HEK293 (cell line): ENCODE results near the gene PSMD2.
A peak's percentile ranks its signal among the peaks of the same experiment; 100 is the strongest.

ENCODE experiments used
- CTCF ChIA-PET: fragments of 350-600 bp; formaldehyde crosslinking; extraction: SDS; loops from one replicate; lab custom pipeline; 2021; ENCODE audit warnings: antibody characterized with exemption; lab: Yijun Ruan, JAX
- POLR2A ChIA-PET: fragments of 300-600 bp; formaldehyde crosslinking; extraction: SDS; loops from one replicate; lab custom pipeline; 2020; ENCODE audit warnings: antibody characterized with exemption, inconsistent platforms; lab: Yijun Ruan, JAX
- H3K27ac ChIP-seq: fragments of 200-500 bp; sonication (Bioruptor generic); 2 replicates; pipeline ENCODE4 v1.5.1; 2014; ENCODE audit warnings: low read depth, low read length, control low read depth, inconsistent platforms; ENCODE audit errors: extremely low read depth
- H3K36me3 ChIP-seq, 2 experiments: fragments of 200-500 bp in 1 of 2; sonication (Bioruptor generic) in 1 of 2; 1 replicate in 1 of 2; 2 replicates in 1 of 2; pipeline ENCODE4 v1.5.1; 2014 to 2017; ENCODE audit warnings: inconsistent platforms in 2 of 2, low read length in 2 of 2; ENCODE audit not compliant: control insufficient read depth in 2 of 2, insufficient read depth in 1 of 2
- H3K4me1 ChIP-seq: fragments of 200-500 bp; sonication (Bioruptor generic); 2 replicates; pipeline ENCODE4 v1.5.1; 2014; ENCODE audit warnings: mild to moderate bottlenecking, low read length, inconsistent platforms; ENCODE audit not compliant: control insufficient read depth, insufficient read depth
- H3K4me3 ChIP-seq: 2 replicates; pipeline ENCODE4 v1.5.1; 2011; ENCODE audit warnings: low read depth, mild to moderate bottlenecking, control low read depth, low read length, moderate library complexity
- H3K9me3 ChIP-seq: fragments of 200-500 bp; sonication (Bioruptor generic); 2 replicates; pipeline ENCODE4 v1.5.1; 2014; ENCODE audit warnings: low read depth, low read length, inconsistent platforms; ENCODE audit not compliant: control insufficient read depth, insufficient read depth
- FEZF1 ChIP-seq: fragments of 450-650 bp; formaldehyde crosslinking; IDR thresholded peaks from 2 replicates; pipeline ENCODE4 v1.5.1; 2016; ENCODE audit warnings: missing biosample characterization, missing genetic modification characterization
- GLI4 ChIP-seq: fragments of 450-650 bp; formaldehyde crosslinking; IDR thresholded peaks from 2 replicates; pipeline ENCODE4 v1.5.1; 2016; ENCODE audit warnings: missing biosample characterization, missing genetic modification characterization
- GLIS2 ChIP-seq: fragments of 450-650 bp; formaldehyde crosslinking; IDR thresholded peaks from 2 replicates; pipeline ENCODE4 v1.5.1; 2016; ENCODE audit warnings: missing biosample characterization, missing genetic modification characterization
- HOXC10 ChIP-seq: sonication (generic); formaldehyde crosslinking; IDR thresholded peaks from 2 replicates; pipeline ENCODE4 v1.8.1; 2023; ENCODE audit warnings: mild to moderate bottlenecking, missing genetic modification reagents
- KLF1 ChIP-seq: fragments of 450-650 bp; formaldehyde crosslinking; IDR thresholded peaks from 2 replicates; pipeline ENCODE4 v1.5.1; 2016; ENCODE audit warnings: missing biosample characterization, missing genetic modification characterization
- KLF9 ChIP-seq: fragments of 450-650 bp; formaldehyde crosslinking; IDR thresholded peaks from 2 replicates; pipeline ENCODE4 v1.5.1; 2016; ENCODE audit warnings: missing biosample characterization, missing genetic modification characterization, low read depth
- MYNN ChIP-seq: fragments of 450-650 bp; formaldehyde crosslinking; IDR thresholded peaks from 2 replicates; pipeline ENCODE4 v1.5.1; 2016; ENCODE audit warnings: missing biosample characterization, missing genetic modification characterization, borderline replicate concordance
- RBAK ChIP-seq: fragments of 450-650 bp; formaldehyde crosslinking; IDR thresholded peaks from 2 replicates; pipeline ENCODE4 v1.5.1; 2016; ENCODE audit warnings: missing biosample characterization, missing genetic modification characterization
- SCRT2 ChIP-seq: fragments of 450-650 bp; formaldehyde crosslinking; IDR thresholded peaks from 2 replicates; pipeline ENCODE4 v1.5.1; 2016; ENCODE audit warnings: missing biosample characterization, missing genetic modification characterization
- ZNF214 ChIP-seq: fragments of 450-650 bp; formaldehyde crosslinking; IDR thresholded peaks from 2 replicates; pipeline ENCODE4 v1.5.1; 2017; ENCODE audit warnings: missing biosample characterization, mild to moderate bottlenecking, missing genetic modification characterization, borderline replicate concordance
- ZNF354C ChIP-seq: fragments of 450-650 bp; formaldehyde crosslinking; IDR thresholded peaks from 2 replicates; pipeline ENCODE4 v1.5.1; 2016; ENCODE audit warnings: missing biosample characterization, missing genetic modification characterization, low read depth, borderline replicate concordance
- ZNF423 ChIP-seq: fragments of 450-650 bp; formaldehyde crosslinking; IDR thresholded peaks from 2 replicates; pipeline ENCODE4 v1.5.1; 2016; ENCODE audit warnings: missing biosample characterization, missing genetic modification characterization
- ZNF48 ChIP-seq: fragments of 450-650 bp; formaldehyde crosslinking; IDR thresholded peaks from 2 replicates; pipeline ENCODE4 v1.5.1; 2016; ENCODE audit warnings: missing biosample characterization, missing genetic modification characterization
- ZNF548 ChIP-seq: fragments of 450-650 bp; formaldehyde crosslinking; IDR thresholded peaks from 2 replicates; pipeline ENCODE4 v1.5.1; 2016; ENCODE audit warnings: missing biosample characterization, missing genetic modification characterization
- ZNF626 ChIP-seq: fragments of 450-650 bp; sonication (Bioruptor Pico); formaldehyde crosslinking; IDR thresholded peaks from 2 replicates; pipeline ENCODE4 v1.5.1; 2018; ENCODE audit warnings: missing biosample characterization, missing genetic modification characterization, inconsistent platforms
- ZNF629 ChIP-seq: fragments of 450-650 bp; formaldehyde crosslinking; IDR thresholded peaks from 2 replicates; pipeline ENCODE4 v1.5.1; 2017; ENCODE audit warnings: missing biosample characterization, missing genetic modification characterization
- ZNF660 ChIP-seq: fragments of 450-650 bp; IDR thresholded peaks from 2 replicates; pipeline ENCODE4 v1.5.1; 2018; ENCODE audit warnings: missing biosample characterization, mild to moderate bottlenecking, missing genetic modification characterization
- ZNF776 ChIP-seq: fragments of 450-650 bp; formaldehyde crosslinking; IDR thresholded peaks from 2 replicates; pipeline ENCODE4 v1.5.0; 2017; ENCODE audit warnings: missing biosample characterization, missing genetic modification characterization, borderline replicate concordance
- ZNF792 ChIP-seq: fragments of 450-650 bp; formaldehyde crosslinking; IDR thresholded peaks from 2 replicates; pipeline ENCODE4 v1.5.1; 2016; ENCODE audit warnings: missing biosample characterization, missing genetic modification characterization
- ZXDB ChIP-seq: fragments of 450-650 bp; formaldehyde crosslinking; IDR thresholded peaks from 2 replicates; pipeline ENCODE4 v1.5.1; 2016; ENCODE audit warnings: missing biosample characterization, missing genetic modification characterization
- TF ChIP-seq, protein P1 (sequence below): fragments of 450-650 bp; formaldehyde crosslinking; IDR thresholded peaks from 2 replicates; pipeline ENCODE4 v1.5.1; 2016; ENCODE audit warnings: missing biosample characterization, missing genetic modification characterization
- TF ChIP-seq, protein P2 (sequence below): fragments of 450-650 bp; formaldehyde crosslinking; IDR thresholded peaks from 2 replicates; pipeline ENCODE4 v1.5.1; 2017; ENCODE audit warnings: missing biosample characterization, missing genetic modification characterization
- TF ChIP-seq, protein P3 (sequence below): fragments of 450-650 bp; formaldehyde crosslinking; optimal IDR thresholded peaks from 2 replicates; pipeline ENCODE3; 2016; ENCODE audit warnings: missing biosample characterization, mild to moderate bottlenecking, missing genetic modification characterization
- TF ChIP-seq, protein P4 (sequence below): fragments of 450-650 bp; formaldehyde crosslinking; IDR thresholded peaks from 2 replicates; pipeline ENCODE4 v1.5.1; 2016; ENCODE audit warnings: missing biosample characterization, missing genetic modification characterization
- TF ChIP-seq, protein P5 (sequence below): fragments of 450-650 bp; formaldehyde crosslinking; IDR thresholded peaks from 2 replicates; pipeline ENCODE4 v1.5.1; 2016; ENCODE audit warnings: missing biosample characterization, missing genetic modification characterization
- TF ChIP-seq, protein P6 (sequence below): fragments of 450-650 bp; formaldehyde crosslinking; IDR thresholded peaks from 2 replicates; pipeline ENCODE4 v1.5.1; 2016; ENCODE audit warnings: missing biosample characterization, missing genetic modification characterization
- TF ChIP-seq, protein P7 (sequence below): fragments of 450-650 bp; formaldehyde crosslinking; IDR thresholded peaks from 2 replicates; pipeline ENCODE4 v1.5.1; 2017; ENCODE audit warnings: missing biosample characterization, missing genetic modification characterization

The PSMD2 gene

DNA sequence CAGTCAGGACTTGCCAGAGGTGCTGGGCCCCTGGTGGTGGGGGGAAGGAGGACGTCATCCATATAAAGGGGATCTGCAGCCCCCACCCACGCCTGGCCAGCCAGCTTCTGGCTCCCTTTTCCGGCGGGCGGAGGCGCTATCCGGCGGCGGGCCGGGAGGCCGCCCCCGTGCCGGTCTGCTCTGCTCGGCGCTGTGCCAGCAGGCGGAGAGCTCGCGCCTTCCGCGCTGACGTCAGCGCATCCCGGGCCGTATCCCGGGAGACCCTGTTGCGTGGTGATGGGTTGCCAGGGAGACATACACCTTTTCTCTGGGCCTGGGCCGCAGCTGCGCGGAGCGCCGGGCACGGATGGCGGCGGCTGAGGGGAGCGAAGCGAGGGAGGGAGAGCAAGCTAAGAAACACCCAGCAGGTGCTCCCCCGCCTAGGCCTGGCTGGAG is 39.5 kb downstream of the PSMD2 start (continued):
- TF ChIP-seq, protein P1, sequence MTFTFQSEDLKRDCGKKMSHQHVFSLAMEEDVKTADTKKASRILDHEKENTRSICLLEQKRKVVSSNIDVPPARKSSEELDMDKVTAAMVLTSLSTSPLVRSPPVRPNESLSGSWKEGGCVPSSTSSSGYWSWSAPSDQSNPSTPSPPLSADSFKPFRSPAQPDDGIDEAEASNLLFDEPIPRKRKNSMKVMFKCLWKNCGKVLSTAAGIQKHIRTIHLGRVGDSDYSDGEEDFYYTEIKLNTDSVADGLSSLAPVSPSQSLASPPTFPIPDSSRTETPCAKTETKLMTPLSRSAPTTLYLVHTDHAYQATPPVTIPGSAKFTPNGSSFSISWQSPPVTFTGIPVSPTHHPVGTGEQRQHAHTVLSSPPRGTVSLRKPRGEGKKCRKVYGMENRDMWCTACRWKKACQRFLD (tag by site-specific recombination): no peak
- TF ChIP-seq FEZF1 (no peak), SCRT2 (tag by site-specific recombination) (peak; percentile 85), GLIS2 (tag by site-specific recombination) (peak; percentile 70), HOXC10 (no peak), ZNF214 (tag by site-specific recombination) (no peak), MYNN (tag by site-specific recombination) (peak; percentile 98), ZNF660 (tag by site-specific recombination) (peak; percentile 56; the same call in 1 of the 2 replicates), KLF9 (tag by site-specific recombination) (no peak), KLF1 (no peak), ZNF626 (tag by site-specific recombination) (no peak), ZXDB (tag by site-specific recombination) (peak; percentile 36; the same call in 1 of the 2 replicates), ZNF629 (tag by site-specific recombination) (peak; percentile 72)
- TF ChIP-seq, protein P2, sequence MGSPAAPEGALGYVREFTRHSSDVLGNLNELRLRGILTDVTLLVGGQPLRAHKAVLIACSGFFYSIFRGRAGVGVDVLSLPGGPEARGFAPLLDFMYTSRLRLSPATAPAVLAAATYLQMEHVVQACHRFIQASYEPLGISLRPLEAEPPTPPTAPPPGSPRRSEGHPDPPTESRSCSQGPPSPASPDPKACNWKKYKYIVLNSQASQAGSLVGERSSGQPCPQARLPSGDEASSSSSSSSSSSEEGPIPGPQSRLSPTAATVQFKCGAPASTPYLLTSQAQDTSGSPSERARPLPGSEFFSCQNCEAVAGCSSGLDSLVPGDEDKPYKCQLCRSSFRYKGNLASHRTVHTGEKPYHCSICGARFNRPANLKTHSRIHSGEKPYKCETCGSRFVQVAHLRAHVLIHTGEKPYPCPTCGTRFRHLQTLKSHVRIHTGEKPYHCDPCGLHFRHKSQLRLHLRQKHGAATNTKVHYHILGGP (tag by site-specific recombination): no peak
- TF ChIP-seq, protein P3, sequence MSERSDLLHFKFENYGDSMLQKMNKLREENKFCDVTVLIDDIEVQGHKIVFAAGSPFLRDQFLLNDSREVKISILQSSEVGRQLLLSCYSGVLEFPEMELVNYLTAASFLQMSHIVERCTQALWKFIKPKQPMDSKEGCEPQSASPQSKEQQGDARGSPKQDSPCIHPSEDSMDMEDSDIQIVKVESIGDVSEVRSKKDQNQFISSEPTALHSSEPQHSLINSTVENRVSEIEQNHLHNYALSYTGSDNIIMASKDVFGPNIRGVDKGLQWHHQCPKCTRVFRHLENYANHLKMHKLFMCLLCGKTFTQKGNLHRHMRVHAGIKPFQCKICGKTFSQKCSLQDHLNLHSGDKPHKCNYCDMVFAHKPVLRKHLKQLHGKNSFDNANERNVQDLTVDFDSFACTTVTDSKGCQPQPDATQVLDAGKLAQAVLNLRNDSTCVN (tag by site-specific recombination): peak; percentile 44

DNA sequence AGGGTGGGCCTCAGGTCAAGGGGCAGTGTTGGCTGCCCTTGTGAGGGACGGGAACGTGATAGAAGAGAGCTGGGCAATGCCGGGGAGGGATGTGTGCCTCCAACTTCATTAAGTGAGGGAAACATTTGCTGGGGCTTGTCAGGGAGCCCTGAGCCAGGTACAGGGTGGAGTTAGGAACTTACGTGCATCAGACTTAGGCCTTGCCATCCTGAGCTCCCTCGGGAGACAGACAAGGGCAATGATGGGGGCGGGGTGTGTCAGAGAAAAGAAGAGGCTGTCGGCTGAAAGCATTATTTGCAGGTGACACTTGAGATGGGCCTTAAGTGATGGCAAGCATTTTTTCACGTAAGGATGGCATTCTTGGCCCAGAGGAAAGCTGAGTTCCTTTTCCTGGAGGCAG is 40.0 kb downstream of the PSMD2 start:
- TF ChIP-seq ZNF548 (no peak), ZNF792 (no peak), RBAK (no peak), ZNF48 (tag by site-specific recombination) (no peak), ZNF354C (tag by site-specific recombination) (no peak), ZNF776 (tag by site-specific recombination) (no peak), GLI4 (tag by site-specific recombination) (no peak), ZNF423 (no peak)
- TF ChIP-seq, protein P4, sequence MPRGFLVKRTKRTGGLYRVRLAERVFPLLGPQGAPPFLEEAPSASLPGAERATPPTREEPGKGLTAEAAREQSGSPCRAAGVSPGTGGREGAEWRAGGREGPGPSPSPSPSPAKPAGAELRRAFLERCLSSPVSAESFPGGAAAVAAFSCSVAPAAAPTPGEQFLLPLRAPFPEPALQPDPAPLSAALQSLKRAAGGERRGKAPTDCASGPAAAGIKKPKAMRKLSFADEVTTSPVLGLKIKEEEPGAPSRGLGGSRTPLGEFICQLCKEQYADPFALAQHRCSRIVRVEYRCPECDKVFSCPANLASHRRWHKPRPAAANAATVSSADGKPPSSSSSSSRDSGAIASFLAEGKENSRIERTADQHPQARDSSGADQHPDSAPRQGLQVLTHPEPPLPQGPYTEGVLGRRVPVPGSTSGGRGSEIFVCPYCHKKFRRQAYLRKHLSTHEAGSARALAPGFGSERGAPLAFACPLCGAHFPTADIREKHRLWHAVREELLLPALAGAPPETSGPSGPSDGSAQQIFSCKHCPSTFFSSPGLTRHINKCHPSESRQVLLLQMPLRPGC (tag by site-specific recombination): no peak
- TF ChIP-seq, protein P5, sequence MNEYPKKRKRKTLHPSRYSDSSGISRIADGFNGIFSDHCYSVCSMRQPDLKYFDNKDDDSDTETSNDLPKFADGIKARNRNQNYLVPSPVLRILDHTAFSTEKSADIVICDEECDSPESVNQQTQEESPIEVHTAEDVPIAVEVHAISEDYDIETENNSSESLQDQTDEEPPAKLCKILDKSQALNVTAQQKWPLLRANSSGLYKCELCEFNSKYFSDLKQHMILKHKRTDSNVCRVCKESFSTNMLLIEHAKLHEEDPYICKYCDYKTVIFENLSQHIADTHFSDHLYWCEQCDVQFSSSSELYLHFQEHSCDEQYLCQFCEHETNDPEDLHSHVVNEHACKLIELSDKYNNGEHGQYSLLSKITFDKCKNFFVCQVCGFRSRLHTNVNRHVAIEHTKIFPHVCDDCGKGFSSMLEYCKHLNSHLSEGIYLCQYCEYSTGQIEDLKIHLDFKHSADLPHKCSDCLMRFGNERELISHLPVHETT: no peak
- TF ChIP-seq, protein P6, sequence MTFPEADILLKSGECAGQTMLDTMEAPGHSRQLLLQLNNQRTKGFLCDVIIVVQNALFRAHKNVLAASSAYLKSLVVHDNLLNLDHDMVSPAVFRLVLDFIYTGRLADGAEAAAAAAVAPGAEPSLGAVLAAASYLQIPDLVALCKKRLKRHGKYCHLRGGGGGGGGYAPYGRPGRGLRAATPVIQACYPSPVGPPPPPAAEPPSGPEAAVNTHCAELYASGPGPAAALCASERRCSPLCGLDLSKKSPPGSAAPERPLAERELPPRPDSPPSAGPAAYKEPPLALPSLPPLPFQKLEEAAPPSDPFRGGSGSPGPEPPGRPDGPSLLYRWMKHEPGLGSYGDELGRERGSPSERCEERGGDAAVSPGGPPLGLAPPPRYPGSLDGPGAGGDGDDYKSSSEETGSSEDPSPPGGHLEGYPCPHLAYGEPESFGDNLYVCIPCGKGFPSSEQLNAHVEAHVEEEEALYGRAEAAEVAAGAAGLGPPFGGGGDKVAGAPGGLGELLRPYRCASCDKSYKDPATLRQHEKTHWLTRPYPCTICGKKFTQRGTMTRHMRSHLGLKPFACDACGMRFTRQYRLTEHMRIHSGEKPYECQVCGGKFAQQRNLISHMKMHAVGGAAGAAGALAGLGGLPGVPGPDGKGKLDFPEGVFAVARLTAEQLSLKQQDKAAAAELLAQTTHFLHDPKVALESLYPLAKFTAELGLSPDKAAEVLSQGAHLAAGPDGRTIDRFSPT (tag by site-specific recombination): no peak
- TF ChIP-seq, protein P7, sequence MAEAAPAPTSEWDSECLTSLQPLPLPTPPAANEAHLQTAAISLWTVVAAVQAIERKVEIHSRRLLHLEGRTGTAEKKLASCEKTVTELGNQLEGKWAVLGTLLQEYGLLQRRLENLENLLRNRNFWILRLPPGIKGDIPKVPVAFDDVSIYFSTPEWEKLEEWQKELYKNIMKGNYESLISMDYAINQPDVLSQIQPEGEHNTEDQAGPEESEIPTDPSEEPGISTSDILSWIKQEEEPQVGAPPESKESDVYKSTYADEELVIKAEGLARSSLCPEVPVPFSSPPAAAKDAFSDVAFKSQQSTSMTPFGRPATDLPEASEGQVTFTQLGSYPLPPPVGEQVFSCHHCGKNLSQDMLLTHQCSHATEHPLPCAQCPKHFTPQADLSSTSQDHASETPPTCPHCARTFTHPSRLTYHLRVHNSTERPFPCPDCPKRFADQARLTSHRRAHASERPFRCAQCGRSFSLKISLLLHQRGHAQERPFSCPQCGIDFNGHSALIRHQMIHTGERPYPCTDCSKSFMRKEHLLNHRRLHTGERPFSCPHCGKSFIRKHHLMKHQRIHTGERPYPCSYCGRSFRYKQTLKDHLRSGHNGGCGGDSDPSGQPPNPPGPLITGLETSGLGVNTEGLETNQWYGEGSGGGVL: no peak
- ChIA-PET POLR2A (interaction anchor here (2.0 kb wide), 1 partner anchor 33 kb away, joined by 5 read pairs; no protein-coding TSS in a partner anchor), CTCF (interaction anchor here (0.8 kb wide), 1 partner anchor 16 kb away, joined by 3 read pairs; no protein-coding TSS in a partner anchor)
- H3K4me3 ChIP-seq: peak overlapping the region; percentile 11
- H3K27ac ChIP-seq: no peak overlapping the region
- H3K36me3 ChIP-seq: peaks cover 0 to 54% of the 10 kb centered on the region in 2 experiments; a peak in 1 of 3 replicates
- H3K4me1 ChIP-seq: no peaks in the 10 kb centered on the region
- no peaks in the 10 kb centered on the region for H3K9me3 ChIP-seq
